MM.1S (cell line): Measurements from ENCODE around the gene PNPT1.

Experiments
- DNase-seq: peaks from one replicate; pipeline ENCODE4 v3.0.0-alpha.2; 2015
- H2AFZ ChIP-seq: fragments of 300-600 bp; sonication (generic); 2 replicates; pipeline ENCODE4 v1.6.0; 2016; ENCODE audit warnings: antibody characterized with exemption, low read length
- H3F3A ChIP-seq: fragments of 300-600 bp; sonication (generic); 2 replicates; pipeline ENCODE4 v1.6.1; 2016; ENCODE audit warnings: mild to moderate bottlenecking, antibody characterized with exemption, low read length, moderate library complexity, mixed read lengths; ENCODE audit not compliant: insufficient read depth
- H3K27ac ChIP-seq: fragments of 300-600 bp; sonication (generic); 2 replicates; pipeline ENCODE4 v1.5.1; 2016; ENCODE audit warnings: mild to moderate bottlenecking, low read length
- H3K27me3 ChIP-seq: fragments of 300-600 bp; sonication (generic); replicated peaks from 2 replicates; pipeline ENCODE4 v1.6.0; 2016; ENCODE audit warnings: low read length; ENCODE audit not compliant: insufficient read depth
- H3K36me3 ChIP-seq: fragments of 300-600 bp; sonication (generic); replicated peaks from 2 replicates; pipeline ENCODE4 v1.6.1; 2016; ENCODE audit warnings: mild to moderate bottlenecking, low read length, mixed read lengths; ENCODE audit not compliant: insufficient read depth
- H3K4me1 ChIP-seq: fragments of 300-600 bp; sonication (generic); 2 replicates; pipeline ENCODE4 v1.6.1; 2016; ENCODE audit warnings: low read length, mixed read lengths
- H3K4me2 ChIP-seq: fragments of 300-600 bp; sonication (generic); 2 replicates; pipeline ENCODE4 v1.6.0; 2016; ENCODE audit warnings: low read depth, low read length
- H3K4me3 ChIP-seq: fragments of 300-600 bp; sonication (generic); 2 replicates; pipeline ENCODE4 v1.5.1; 2016; ENCODE audit warnings: low read length, mixed read lengths
- H3K79me2 ChIP-seq: fragments of 300-600 bp; sonication (generic); 2 replicates; pipeline ENCODE4 v1.6.1; 2016; ENCODE audit warnings: mixed run types, low read length, mixed read lengths
- H3K9ac ChIP-seq: fragments of 300-600 bp; sonication (generic); 2 replicates; pipeline ENCODE4 v1.6.1; 2016; ENCODE audit warnings: low read length, mixed read lengths
- H3K9me2 ChIP-seq: fragments of 300-600 bp; sonication (generic); replicated peaks from 2 replicates; pipeline ENCODE4 v1.6.1; 2016; ENCODE audit warnings: mild to moderate bottlenecking, low read length, mixed read lengths; ENCODE audit not compliant: insufficient read depth
- H3K9me3 ChIP-seq: fragments of 300-600 bp; sonication (generic); replicated peaks from 2 replicates; pipeline ENCODE4 v1.6.1; 2016; ENCODE audit warnings: mild to moderate bottlenecking, low read length, mixed read lengths; ENCODE audit not compliant: insufficient read depth
- H4K20me1 ChIP-seq: fragments of 300-600 bp; sonication (generic); 2 replicates; pipeline ENCODE4 v1.6.1; 2016; ENCODE audit warnings: mild to moderate bottlenecking, low read length, moderate library complexity, mixed read lengths; ENCODE audit not compliant: insufficient read depth
- CTCF ChIP-seq: fragments of 300-600 bp; sonication (generic); IDR thresholded peaks from 2 replicates; pipeline ENCODE4 v1.5.1; 2016; ENCODE audit warnings: antibody characterized with exemption, low read length, mixed read lengths
- EZH2 ChIP-seq: fragments of 300-600 bp; sonication (generic); optimal IDR thresholded peaks from 2 replicates; pipeline ENCODE3; 2017; ENCODE audit warnings: low read depth, mild to moderate bottlenecking, antibody characterized with exemption, low read length, mixed read lengths
- EZH2phosphoT487 ChIP-seq: fragments of 300-600 bp; sonication (generic); IDR thresholded peaks from 2 replicates; pipeline ENCODE4 v1.6.1; 2018; ENCODE audit warnings: antibody characterized with exemption, low read length

Gene PNPT1

GRCh38 chr2:55733335-55733734, 39.7 kb upstream of the PNPT1 start:
- no peaks in the 10 kb centered on the region for H4K20me1 ChIP-seq
- H3K27me3 ChIP-seq: no peaks in the 10 kb centered on the region
- H3K36me3 ChIP-seq: no peaks in the 10 kb centered on the region
- H3K4me2 ChIP-seq: no peak overlapping the region
- no peak overlapping the region for H3K4me3 ChIP-seq
- DNase-seq: no peak
- H3F3A ChIP-seq: no peaks in the 10 kb centered on the region
- H3K27ac ChIP-seq: no peak overlapping the region
- H3K9me2 ChIP-seq: no peaks in the 10 kb centered on the region
- no peak for TF ChIP-seq EZH2
- no peak for TF ChIP-seq CTCF
- no peak for TF ChIP-seq EZH2phosphoT487
- H3K9ac ChIP-seq: no peak overlapping the region
- H3K79me2 ChIP-seq: no peaks in the 10 kb centered on the region
- no peak overlapping the region for H2AFZ ChIP-seq
- H3K4me1 ChIP-seq: no peaks in the 10 kb centered on the region
- H3K9me3 ChIP-seq: no peaks in the 10 kb centered on the region

- H3K9me3 ChIP-seq: no peaks in the 10 kb centered on the region
- no peak for TF ChIP-seq EZH2phosphoT487
- TF ChIP-seq EZH2: no peak
- no peak for TF ChIP-seq CTCF
These were observed 39.2 kb upstream of the PNPT1 start for GRCh38 chr2:55732854-55733253.

GRCh38 chr2:55729136-55729685, 35.6 kb upstream of the PNPT1 start:
- TF ChIP-seq CTCF (no peak), EZH2 (no peak)
- no peaks in the 10 kb centered on the region for H4K20me1 ChIP-seq

More at GRCh38 chr2:55732854-55733253, 39.2 kb upstream of the PNPT1 start:
- no peaks in the 10 kb centered on the region for H4K20me1 ChIP-seq
- no peak overlapping the region for H3K27ac ChIP-seq
- no peaks in the 10 kb centered on the region for H3K9me2 ChIP-seq
- no peaks in the 10 kb centered on the region for H3K79me2 ChIP-seq
- H3K4me2 ChIP-seq: no peak overlapping the region
- H3F3A ChIP-seq: no peaks in the 10 kb centered on the region
- no peak for DNase-seq
- no peaks in the 10 kb centered on the region for H3K4me1 ChIP-seq
- no peak overlapping the region for H3K4me3 ChIP-seq
- no peaks in the 10 kb centered on the region for H3K27me3 ChIP-seq
- no peaks in the 10 kb centered on the region for H3K36me3 ChIP-seq
- H3K9ac ChIP-seq: no peak overlapping the region
- H2AFZ ChIP-seq: no peak overlapping the region

More at GRCh38 chr2:55729136-55729685, 35.6 kb upstream of the PNPT1 start:
- no peaks in the 10 kb centered on the region for H3K79me2 ChIP-seq
- H3K36me3 ChIP-seq: no peaks in the 10 kb centered on the region
- H3K9me2 ChIP-seq: no peaks in the 10 kb centered on the region
- no peaks in the 10 kb centered on the region for H3K27me3 ChIP-seq
- no peak overlapping the region for H3K4me2 ChIP-seq
- no peak overlapping the region for H3K4me3 ChIP-seq
- H2AFZ ChIP-seq: no peak overlapping the region
- no peaks in the 10 kb centered on the region for H3F3A ChIP-seq
- no peak overlapping the region for H3K27ac ChIP-seq
- no peaks in the 10 kb centered on the region for H3K4me1 ChIP-seq
- no peak for DNase-seq
- no peaks in the 10 kb centered on the region for H3K9me3 ChIP-seq
- no peak overlapping the region for H3K9ac ChIP-seq
